HG03565 (cell line): ENCODE data around the gene CCDC27.
"Not testable (repeated sequence)": the region's sequence is repeated elsewhere in the genome, so short reads cannot be mapped to it uniquely, and the experiment has no call there.

Source experiments
- ATAC-seq: cut with Tn5 transposase; IDR thresholded peaks from one replicate; pipeline ENCODE4 v1.9.1; 2021; ENCODE audit warnings: mild to moderate bottlenecking, moderate library complexity; ENCODE audit not compliant: unreplicated experiment

CCDC27 gene

DNA sequence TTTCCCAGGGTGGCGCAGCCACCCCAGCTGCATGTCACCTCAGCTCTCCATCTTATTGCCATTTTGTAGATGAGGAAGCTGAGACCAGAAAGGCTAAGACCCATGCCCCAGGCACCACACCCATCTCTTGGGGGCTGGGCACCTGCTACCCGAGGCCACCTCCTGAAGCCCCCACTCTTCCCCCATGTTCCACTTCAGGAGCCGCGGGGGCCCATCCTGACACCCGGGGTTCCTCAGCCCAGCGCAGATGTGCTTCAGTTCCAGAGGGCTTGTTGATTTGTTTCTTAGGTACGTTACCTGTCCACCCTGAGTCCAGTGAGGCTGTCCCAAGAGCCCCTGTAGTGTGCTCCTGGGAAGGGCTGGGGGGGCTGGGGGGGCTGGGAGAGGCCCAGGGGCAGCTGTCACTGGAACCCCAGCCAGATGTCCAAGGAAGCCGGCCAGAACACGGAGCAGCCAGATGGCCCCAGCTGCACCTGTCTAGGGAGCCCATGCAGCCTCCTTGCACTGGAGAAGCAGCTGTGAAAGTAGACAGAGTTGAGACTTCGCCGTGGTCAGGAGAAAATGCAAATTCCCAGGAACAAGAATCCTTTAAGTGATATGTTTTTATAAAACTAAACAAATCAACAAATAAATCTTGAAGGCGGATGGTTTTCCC is 17.1 kb upstream of the CCDC27 start:
- no peak for ATAC-seq

DNA sequence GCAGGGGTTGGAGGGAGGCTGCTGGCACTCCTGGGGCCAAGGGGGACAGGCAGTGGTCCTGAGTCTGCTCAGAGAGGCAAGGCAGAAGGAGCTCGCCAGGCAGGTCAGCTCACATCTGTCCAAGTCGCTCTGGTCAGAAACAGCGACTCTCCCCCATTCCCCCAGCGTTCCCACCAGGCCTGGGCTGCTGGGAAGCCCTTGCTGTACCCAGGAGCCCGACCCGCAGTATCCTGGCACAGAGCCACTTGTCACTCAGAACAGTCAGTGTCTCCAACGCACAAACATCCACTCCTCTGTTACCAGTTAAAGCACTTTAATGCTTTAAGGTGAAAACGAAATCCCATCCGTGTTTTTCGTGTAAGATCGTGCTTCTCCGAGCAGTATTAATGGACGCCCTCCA is 16.6 kb upstream of the CCDC27 start:
- ATAC-seq = no peak

GRCh38 chr1:3736131-3736561 is 16.1 kb upstream of the CCDC27 start:
- ATAC-seq = no peak

DNA sequence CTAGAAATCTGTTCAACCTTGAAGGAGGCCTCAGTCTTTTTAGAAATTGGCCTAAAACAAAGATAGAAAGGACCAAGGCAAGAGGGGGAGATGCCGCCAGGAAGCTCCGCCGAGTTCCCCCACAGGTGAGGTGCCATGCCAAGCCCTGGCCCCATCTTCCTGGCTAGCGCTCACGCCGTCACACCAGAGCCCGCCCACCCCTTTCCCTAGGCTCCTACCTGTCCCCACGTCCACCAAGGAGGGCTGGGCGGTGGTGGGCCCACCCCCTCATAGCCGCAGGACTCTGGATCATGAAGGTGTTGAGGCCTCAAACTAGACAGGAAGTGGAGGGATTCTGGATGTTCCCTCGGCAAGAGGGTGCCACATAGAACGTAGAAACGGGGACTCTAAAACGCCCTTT is 15.5 kb upstream of the CCDC27 start:
- ATAC-seq = no peak

DNA sequence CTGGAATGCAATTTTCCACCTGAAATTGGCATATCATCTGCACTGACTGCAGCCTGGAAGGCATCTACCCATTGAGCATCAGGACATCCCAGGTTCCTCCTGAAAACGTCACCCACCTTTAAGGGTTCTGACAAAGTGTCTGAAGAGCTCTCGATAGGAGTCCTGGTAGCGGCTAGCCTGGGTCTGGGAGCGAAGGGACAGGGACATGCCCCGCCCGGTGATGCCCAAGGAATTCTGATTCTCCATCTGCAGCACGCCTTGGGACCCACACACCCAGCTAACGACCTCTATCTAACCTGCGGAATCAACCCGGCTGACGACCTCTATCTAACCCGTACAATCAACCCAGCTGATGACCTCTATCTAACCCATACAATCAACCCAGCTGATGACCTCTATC is 13.3 kb upstream of the CCDC27 start:
- no peak for ATAC-seq

DNA sequence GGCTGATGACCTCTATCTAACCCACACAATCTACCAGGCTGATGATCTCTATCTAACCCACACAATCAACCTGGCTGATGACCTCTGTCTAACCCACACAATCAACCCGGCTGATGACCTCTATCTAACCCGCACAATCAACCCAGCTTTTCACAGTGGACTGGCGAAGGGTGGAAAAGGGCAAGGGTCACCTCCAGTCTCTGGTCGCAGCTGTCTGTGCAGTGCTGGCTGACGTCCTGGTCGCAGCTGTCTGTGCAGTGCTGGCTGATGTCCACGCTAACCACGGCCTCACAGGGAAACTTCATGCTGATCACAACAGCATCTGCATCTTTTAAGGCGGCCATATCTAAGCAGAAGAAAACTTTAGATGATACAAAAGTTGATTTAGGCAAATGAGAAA is 12.2 kb upstream of the CCDC27 start:
- no peak for ATAC-seq

- no peak for ATAC-seq
These were observed 11.5 kb upstream of the CCDC27 start for GRCh38 chr1:3740752-3741151.

- ATAC-seq = no peak
These were observed 10.4 kb upstream of the CCDC27 start for GRCh38 chr1:3741566-3742438.

GRCh38 chr1:3742439-3743298 is 9.6 kb upstream of the CCDC27 start:
- ATAC-seq = no peak

DNA sequence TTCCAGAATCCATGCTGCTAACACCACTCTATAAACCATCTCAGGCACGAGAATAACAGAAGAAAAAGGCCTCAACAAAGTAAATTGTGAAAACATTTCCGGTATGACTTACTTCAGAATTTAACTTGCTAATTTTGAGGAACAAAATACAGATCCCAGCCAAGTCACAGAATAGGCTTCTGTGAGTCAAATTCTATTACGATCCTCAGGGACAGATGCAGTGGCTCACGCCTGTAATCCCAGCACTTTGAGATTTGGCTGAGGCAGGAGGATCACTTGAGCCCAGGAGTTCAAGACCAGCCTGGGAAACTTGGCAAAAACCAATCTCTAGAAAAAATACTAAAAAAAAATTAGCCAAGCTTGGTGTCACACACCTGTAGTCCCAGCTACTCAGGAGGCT is 8.8 kb upstream of the CCDC27 start:
- no peak for ATAC-seq

DNA sequence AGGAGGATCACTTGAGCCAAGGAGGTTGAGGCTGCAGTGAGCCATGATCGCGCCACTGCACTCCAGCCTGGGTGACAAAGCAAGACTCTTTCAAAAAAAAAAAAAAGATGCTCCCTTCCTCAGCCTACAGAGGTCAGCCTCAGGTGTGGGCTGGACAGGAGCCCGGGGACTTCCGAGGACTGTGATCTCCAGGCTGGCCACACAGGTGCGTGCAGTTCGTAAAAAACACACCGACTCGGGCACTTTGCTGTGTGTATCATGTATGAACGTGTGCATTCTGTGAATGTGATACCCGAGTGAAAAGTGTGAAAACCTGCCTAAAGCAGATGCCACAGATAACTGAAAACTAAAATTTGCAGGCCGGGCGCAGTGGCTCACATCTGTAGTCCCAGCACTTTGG is 8.4 kb upstream of the CCDC27 start:
- no peak for ATAC-seq

- no peak for ATAC-seq
These were observed 7.6 kb upstream of the CCDC27 start for GRCh38 chr1:3744646-3745045.

DNA sequence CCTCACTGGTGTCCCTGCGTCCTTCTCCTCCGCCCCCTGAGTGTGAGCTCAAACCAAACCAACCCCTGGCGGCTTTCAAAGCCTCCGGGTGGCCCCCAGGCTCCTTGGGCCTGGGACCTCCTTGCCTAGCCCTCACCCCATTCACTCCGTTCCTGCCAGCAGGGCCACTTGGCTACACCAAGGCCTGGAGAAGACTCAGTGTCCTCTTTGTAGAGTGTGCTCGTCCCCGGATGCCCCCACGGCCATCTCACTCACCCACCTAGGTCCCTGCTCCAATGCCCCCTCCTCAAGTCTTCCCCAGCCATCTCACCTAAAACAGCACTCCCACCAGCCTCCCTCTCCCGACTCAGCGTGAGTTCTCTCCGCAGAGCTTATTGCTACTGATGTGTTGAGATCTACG is 7.2 kb upstream of the CCDC27 start:
- no peak for ATAC-seq

DNA sequence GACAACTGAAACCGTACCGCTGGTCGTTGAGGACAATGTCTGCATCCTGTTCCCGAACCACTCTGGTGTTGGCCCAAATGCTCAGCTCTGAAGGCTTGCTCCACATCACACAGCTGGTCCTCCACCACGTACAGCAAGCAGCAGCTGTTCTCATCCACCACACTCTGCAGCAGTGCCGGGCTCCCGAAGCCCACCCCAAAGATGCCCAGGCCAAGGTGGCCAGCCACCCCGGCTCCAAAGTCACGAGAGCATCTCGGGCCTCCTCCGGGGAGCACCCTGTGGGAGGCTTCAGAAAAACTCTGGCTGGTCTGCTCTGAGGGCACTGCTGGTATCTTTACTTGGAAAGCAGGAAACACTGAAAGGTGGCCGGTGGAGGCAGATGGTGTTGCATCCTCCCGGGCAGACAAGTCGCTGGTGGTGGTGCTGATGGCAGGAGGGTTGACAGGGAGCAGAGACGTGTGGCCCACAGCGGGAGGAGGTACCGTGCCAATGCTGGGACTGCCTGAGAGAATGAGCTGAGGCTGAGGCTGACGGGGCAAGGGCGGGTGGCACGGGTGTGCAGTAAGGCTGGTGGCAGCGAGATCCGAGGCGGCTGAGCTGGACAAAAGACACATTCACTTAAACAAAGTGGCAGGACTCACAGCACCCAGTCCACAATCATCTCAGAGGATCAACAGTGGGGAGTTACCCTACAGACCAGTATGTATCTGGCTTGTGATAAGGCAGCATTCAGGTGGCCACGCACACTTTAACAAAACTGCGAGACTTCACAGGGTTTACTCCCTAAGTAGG is 6.5 kb upstream of the CCDC27 start:
- no peak for ATAC-seq

DNA sequence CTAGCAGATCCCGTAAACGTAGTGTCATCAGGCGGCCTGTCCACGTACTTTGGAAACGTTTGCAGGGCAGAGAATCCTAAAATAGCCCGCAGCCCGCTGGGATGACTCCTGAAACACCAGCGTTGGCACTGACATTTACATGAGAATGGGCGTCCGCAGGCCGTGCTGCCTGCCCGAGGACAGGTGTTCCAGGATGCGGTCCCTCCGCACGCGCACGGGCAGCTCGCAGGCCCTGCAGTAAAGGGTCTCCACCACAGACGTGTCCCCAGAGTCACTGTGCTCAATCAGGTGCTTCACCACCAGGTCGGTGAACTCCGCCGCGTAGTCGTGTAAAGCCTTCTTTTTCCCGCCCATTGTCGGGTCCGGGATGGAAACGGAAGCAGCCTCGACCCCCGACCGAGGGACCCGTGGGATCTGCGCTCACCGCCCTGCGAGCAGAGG is 5.8 kb upstream of the CCDC27 start:
- no peak for ATAC-seq

- ATAC-seq = peak; percentile 38
These were observed 5.3 kb upstream of the CCDC27 start for GRCh38 chr1:3746830-3747521.

- ATAC-seq = no peak
These were observed 4.8 kb upstream of the CCDC27 start for GRCh38 chr1:3747522-3747848.

- no peak for ATAC-seq
These were observed 4.3 kb upstream of the CCDC27 start for GRCh38 chr1:3747903-3748302.

DNA sequence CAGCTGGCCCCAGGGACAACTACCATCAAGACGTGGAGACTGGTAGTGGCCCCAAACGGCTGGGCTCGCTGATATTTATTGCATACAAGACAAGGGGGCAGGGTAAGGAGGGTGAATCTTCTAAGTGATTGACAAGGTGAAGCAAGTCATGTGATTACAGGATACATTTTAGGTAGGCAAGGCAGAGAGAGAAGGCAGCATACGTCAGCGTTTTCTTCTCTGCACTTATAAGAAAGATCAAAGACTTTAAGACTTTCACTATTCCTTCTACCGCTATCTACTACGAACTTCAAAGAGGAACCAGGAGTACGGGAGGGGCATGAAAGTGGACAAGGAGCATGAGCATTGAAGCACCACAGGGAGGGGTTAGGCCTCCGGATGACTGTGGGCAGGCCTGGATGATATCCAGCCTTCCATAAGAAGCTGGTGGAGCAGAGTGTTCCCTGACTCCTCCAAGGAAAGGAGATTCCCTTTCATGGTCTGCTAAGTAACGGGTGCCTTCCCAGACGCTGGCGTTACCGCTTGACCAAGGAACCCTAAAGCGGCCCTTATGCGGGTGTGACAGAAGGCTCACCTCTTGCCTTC is 3.8 kb upstream of the CCDC27 start:
- ATAC-seq = not testable (repeated sequence)

DNA sequence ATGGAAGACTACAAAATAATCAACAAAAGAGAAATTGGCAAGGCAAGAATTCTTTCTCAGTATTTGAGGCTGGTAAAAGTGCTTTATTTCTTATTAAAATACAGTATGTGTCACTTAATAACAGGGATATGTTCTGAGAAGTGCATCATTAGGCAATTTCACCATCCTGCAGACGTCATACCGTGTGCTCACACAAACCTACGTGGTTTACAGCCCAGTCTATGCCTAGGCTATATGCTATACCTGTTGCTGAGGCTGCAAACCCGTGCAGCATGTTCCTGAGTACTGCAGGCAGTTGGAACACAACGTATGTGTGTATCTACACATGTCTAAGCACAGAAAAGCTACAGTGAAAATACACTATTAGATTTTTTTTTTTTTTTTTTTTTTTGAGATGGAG is 2.7 kb upstream of the CCDC27 start:
- ATAC-seq = no peak
